ENCODE data around the gene KRT72. TPM values are rescaled to one million over a fixed set of nuclear protein-coding genes. Genes with fewer than 3 reads are reported as not detected.

The KRT72 gene
- total RNA-seq, 1 experiment from 2014 or later: not detected

- intact Hi-C loops (cut with micrococcal nuclease; ENCODE audit: unreplicated experiment): no loop called here
- H3K4me3 ChIP-seq (ENCODE audit: low read depth, low read length): no peak overlapping the region
- TF ChIP-seq CTCF (IDR thresholded peaks at IDR 0.05; ENCODE audit: insufficient read depth in 1 of 2, low read depth in 1 of 2, low read length in 1 of 2, severe bottlenecking in 1 of 2, unreplicated experiment in 1 of 2): no peak
- no peak overlapping the region for H3K4me3 Mint-ChIP-seq (ENCODE audit: unreplicated experiment)
- peaks cover 16% of the 10 kb centered on the region for H3K4me1 ChIP-seq
- BruUV-seq (replicated peaks): no TSS peak
- no peaks in the 10 kb centered on the region for H3K9me3 Mint-ChIP-seq (ENCODE audit: unreplicated experiment)
- POLR2A ChIA-PET: no interaction called here
- CTCF ChIA-PET: interaction anchor here (0.6 kb wide), 1 partner anchor 441 kb away, joined by 3 read pairs; no protein-coding TSS in a partner anchor
- no peaks in the 10 kb centered on the region for H3K36me3 Mint-ChIP-seq (ENCODE audit: insufficient read depth, unreplicated experiment)
- no peaks in the 10 kb centered on the region for H3K36me3 ChIP-seq (ENCODE audit: control insufficient read depth, insufficient read depth, low read length)
- no peaks in the 10 kb centered on the region for H3K9me3 ChIP-seq
- H3K4me1 Mint-ChIP-seq (ENCODE audit: low read depth, unreplicated experiment): peaks cover 14% of the 10 kb centered on the region
- no peak for DNase-seq
- no peaks in the 10 kb centered on the region for H3K27me3 ChIP-seq (replicated peaks; ENCODE audit: control insufficient read depth, insufficient read depth, low read length)
- H3K27me3 Mint-ChIP-seq (ENCODE audit: insufficient read depth, unreplicated experiment): no peaks in the 10 kb centered on the region
- no peak overlapping the region for H3K27ac Mint-ChIP-seq (ENCODE audit: unreplicated experiment)
Measured at GRCh38 chr12:52540531-52540930, 60.7 kb downstream of the KRT72 start.

- no peaks in the 10 kb centered on the region for H3K9me3 Mint-ChIP-seq (ENCODE audit: unreplicated experiment)
- H3K4me1 Mint-ChIP-seq (ENCODE audit: low read depth, unreplicated experiment): peaks cover 14% of the 10 kb centered on the region
- BruUV-seq (replicated peaks): no TSS peak
- DNase-seq: no peak
- H3K36me3 ChIP-seq (ENCODE audit: control insufficient read depth, insufficient read depth, low read length): no peaks in the 10 kb centered on the region
- H3K27me3 ChIP-seq (replicated peaks; ENCODE audit: control insufficient read depth, insufficient read depth, low read length): no peaks in the 10 kb centered on the region
- TF ChIP-seq CTCF (IDR thresholded peaks at IDR 0.05; ENCODE audit: insufficient read depth in 1 of 2, low read depth in 1 of 2, low read length in 1 of 2, severe bottlenecking in 1 of 2, unreplicated experiment in 1 of 2): no peak
- intact Hi-C loops (cut with micrococcal nuclease; ENCODE audit: unreplicated experiment): no loop called here
- no peak overlapping the region for H3K27ac Mint-ChIP-seq (ENCODE audit: unreplicated experiment)
- no peaks in the 10 kb centered on the region for H3K36me3 Mint-ChIP-seq (ENCODE audit: insufficient read depth, unreplicated experiment)
- no peaks in the 10 kb centered on the region for H3K27me3 Mint-ChIP-seq (ENCODE audit: insufficient read depth, unreplicated experiment)
- H3K4me1 ChIP-seq: peaks cover 16% of the 10 kb centered on the region
- CTCF ChIA-PET: no interaction called here
- H3K4me3 Mint-ChIP-seq (ENCODE audit: unreplicated experiment): no peak overlapping the region
- POLR2A ChIA-PET: no interaction called here
- no peaks in the 10 kb centered on the region for H3K9me3 ChIP-seq
- H3K4me3 ChIP-seq (ENCODE audit: low read depth, low read length): no peak overlapping the region
Measured at GRCh38 chr12:52539821-52540173, 61.5 kb downstream of the KRT72 start.

GRCh38 chr12:52539083-52539820, 62.0 kb downstream of the KRT72 start:
- H3K9me3 ChIP-seq: no peaks in the 10 kb centered on the region
- Mint-ChIP-seq H3K9me3 (ENCODE audit: unreplicated experiment) (no peaks in the 10 kb centered on the region), H3K4me3 (ENCODE audit: unreplicated experiment) (no peak overlapping the region), H3K27ac (ENCODE audit: unreplicated experiment) (no peak overlapping the region), H3K27me3 (ENCODE audit: insufficient read depth, unreplicated experiment) (no peaks in the 10 kb centered on the region), H3K4me1 (ENCODE audit: low read depth, unreplicated experiment) (peaks cover 14% of the 10 kb centered on the region), H3K36me3 (ENCODE audit: insufficient read depth, unreplicated experiment) (no peaks in the 10 kb centered on the region)
- ChIA-PET CTCF (no interaction called here), POLR2A (no interaction called here)
- no peak for TF ChIP-seq CTCF (IDR thresholded peaks at IDR 0.05; ENCODE audit: insufficient read depth in 1 of 2, low read depth in 1 of 2, low read length in 1 of 2, severe bottlenecking in 1 of 2, unreplicated experiment in 1 of 2)
- DNase-seq: no peak
- H3K27me3 ChIP-seq (replicated peaks; ENCODE audit: control insufficient read depth, insufficient read depth, low read length): no peaks in the 10 kb centered on the region
- peaks cover 14% of the 10 kb centered on the region for H3K4me1 ChIP-seq
- H3K36me3 ChIP-seq (ENCODE audit: control insufficient read depth, insufficient read depth, low read length): no peaks in the 10 kb centered on the region
- H3K4me3 ChIP-seq (ENCODE audit: low read depth, low read length): no peak overlapping the region
- intact Hi-C loops (cut with micrococcal nuclease; ENCODE audit: unreplicated experiment): no loop called here
- BruUV-seq (replicated peaks): no TSS peak

All from Caco-2 (cell line).